Motor neuron (in vitro differentiated cells): ENCODE data around the gene ELMOD3. TPM values are rescaled to one million over a fixed set of nuclear protein-coding genes. Genes with fewer than 3 reads are reported as not detected.
"Not testable (repeated sequence)": the region's sequence is repeated elsewhere in the genome, so short reads cannot be mapped to it uniquely, and the experiment has no call there.

Source experiments
- ATAC-seq, 8 experiments: fragments of 200-7000 bp; cut with Tn5 transposase; replicated peaks in 6 of 8; 2 replicates each; pipeline ENCODE4 v1.8.0; 2021; ENCODE audit warnings: mild to moderate bottlenecking in 8 of 8, moderate library complexity in 8 of 8
- H3K27ac ChIP-seq, 2 donors: fragments of 250-450 bp; sonication (Bioruptor Pico); 2 replicates each; pipeline ENCODE4 v1.9.0; 2021; ENCODE audit warnings: antibody characterized with exemption in 2 of 2, mild to moderate bottlenecking in 2 of 2, moderate library complexity in 1 of 2
- H3K4me1 ChIP-seq, 2 donors: fragments of 250-450 bp; sonication (Bioruptor Pico); replicated peaks in 1 of 2; 2 replicates each; pipeline ENCODE4 v1.6.1; 2021; ENCODE audit warnings: antibody characterized with exemption in 2 of 2, mild to moderate bottlenecking in 2 of 2, moderate library complexity in 1 of 2
- H3K4me3 ChIP-seq, 5 donors: fragments of 250-450 bp; sonication (Bioruptor Pico); 2 replicates each; pipeline ENCODE4 v1.9.0; 2021; ENCODE audit warnings: antibody characterized with exemption in 5 of 5, mild to moderate bottlenecking in 5 of 5, moderate library complexity in 4 of 5
- WGBS, 10 experiments: fragments of 450-650 bp; shearing (Covaris generic); methylation state at CpG; one replicate each; pipeline ENCODE4 v1.0.0; 2022; 5-methylcytosine and 5-hydroxymethylcytosine counted together
- in situ Hi-C, 9 experiments: fragments of 400-800 bp; cut with MboI; loops; one replicate each; pipeline ENCODE4 v1.15.0; 2021; ENCODE audit warnings: low sequenced_read_pairs in 9 of 9, low pct_unique_long_range_greater_than_20kb in 2 of 9; ENCODE audit not compliant: unreplicated experiment in 9 of 9
- total RNA-seq, 8 experiments: library from RNA; unstranded; fragments of 300-600 nt; gene quantifications; 2 replicates each; pipeline versions ENCODE4 v1.2.3 to v1.2.4, GENCODE V29; 2022

The ELMOD3 gene
- total RNA-seq, 8 experiments from 2014 or later, result 15.4 to 21.1 (median 18.1) TPM

DNA sequence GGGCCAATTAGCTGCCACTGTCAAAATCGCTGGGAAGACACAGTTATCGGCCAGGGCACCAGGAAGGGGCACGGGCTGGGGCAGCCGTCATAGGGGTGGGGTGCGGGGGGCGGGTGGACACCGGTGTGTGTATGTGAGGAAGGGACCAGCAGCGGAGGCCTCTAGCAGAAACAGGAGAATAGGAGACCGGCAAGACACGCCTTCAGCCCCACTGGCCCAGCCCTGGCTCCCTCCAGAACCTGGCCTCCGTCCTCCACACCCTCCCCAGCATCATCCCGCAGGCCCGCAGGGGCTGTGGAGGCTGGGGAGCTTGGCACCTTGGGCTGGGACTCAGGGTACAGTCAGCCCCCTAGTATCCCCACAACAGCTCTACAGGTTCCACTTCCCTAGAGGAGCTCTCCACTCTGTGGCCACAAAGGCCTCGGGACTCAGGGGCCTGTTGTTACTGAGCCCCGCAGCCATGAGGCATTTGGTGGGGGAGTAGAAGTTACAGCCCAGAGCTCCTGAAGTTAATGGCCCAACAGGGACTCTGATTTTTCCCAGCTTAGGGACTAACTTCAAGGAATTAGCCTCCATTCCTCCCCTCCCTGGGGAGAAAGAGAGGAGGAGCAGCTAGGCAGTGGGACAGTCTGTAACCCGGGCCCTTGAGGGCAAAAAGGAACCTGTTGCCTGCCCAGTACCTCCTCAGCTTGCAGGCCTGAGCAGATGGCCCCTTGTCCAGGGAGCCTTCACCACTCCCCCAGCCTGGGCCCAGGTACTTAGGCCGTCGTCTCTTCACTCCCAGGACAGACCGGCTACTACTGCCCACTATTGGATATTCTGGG, 83.8 kb downstream of the ELMOD3 start:
- in situ Hi-C loops, result loop anchor here in 2 of 9 experiments (25.0 kb wide), 1 partner anchor 99 kb away; the partner anchor contains the start of gene MAT2A (in 2 of the 2)
- peak in 5 of 8 experiments; percentile 4 to 18 (median 9) for ATAC-seq
- Histone ChIP-seq H3K27ac (peak overlapping the region; percentile 77 to 81), H3K4me3 (peak overlapping the region in 1 of 5 donors; percentile 19), H3K4me1 (peaks cover 34% of the 10 kb centered on the region in 2 donors)
- 80 to 100% (median 93%) methylated on average over 1 to 4 of the region's 19 CpGs; no CpG with 5 or more reads in 6 of the 10 experiments for WGBS, 10 experiments

DNA sequence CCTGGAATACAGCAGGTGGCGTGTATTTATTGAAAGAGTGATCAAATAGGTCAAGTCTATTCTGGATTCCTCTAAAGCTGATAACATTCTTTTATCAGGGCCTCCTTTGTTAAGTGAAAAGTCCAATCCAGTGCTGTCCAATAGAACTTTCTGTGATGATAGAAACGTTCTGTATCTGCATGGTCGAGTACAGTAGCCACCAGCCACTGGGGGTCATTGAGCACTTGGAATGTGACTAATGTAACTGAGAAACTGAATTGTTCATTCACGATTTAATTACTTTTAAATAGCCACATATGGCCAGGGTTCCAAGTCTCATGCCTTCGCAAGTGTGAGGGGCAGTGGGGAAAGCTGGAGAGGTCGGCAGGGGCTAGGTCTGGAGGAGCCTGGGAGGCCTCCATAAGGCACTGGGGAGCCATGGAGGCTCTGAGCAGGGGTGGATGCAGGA, 84.5 kb downstream of the ELMOD3 start:
- no peak for ATAC-seq
- 73 to 97% (median 81%) methylated on average over 1 to 6 of the region's 6 CpGs; no CpG with 5 or more reads in 4 of the 10 experiments for WGBS, 10 experiments
- no peak overlapping the region for H3K4me3 ChIP-seq
- in situ Hi-C loops, result loop anchor here in 2 of 9 experiments (25.0 kb wide), 1 partner anchor 98 kb away; the partner anchor contains the start of gene MAT2A (in 2 of the 2)
- peaks cover 28% of the 10 kb centered on the region in 2 donors for H3K4me1 ChIP-seq
- H3K27ac ChIP-seq, result no peak overlapping the region

DNA sequence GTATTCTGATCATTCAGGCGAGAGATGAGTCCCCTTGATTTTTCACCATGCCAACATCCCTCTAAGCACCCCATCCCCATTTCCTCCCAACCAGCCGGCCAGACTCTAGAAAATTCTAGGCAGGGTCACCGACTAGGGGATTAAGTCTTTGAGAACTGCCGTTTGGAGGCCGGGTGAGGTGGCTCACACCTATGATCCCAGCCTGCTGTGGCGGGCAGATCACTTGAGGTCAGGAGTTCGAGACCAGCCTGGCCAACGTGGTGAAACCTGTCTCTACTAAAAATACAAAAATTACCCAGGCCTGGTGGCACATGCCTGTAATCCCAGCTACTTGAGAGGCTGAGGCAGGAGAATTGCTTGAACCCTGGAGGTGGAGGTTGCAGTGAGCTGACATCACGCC, 85.0 kb downstream of the ELMOD3 start:
- ATAC-seq, H3K4me3 ChIP-seq, H3K27ac ChIP-seq: not testable (repeated sequence)
- 92 to 100% (median 100%) methylated on average over 1 to 5 of the region's 9 CpGs; no CpG with 5 or more reads in 3 of the 10 experiments for WGBS, 10 experiments
- in situ Hi-C loops, result loop anchor here in 2 of 9 experiments (25.0 kb wide), 1 partner anchor 98 kb away; the partner anchor contains the start of gene MAT2A (in 2 of the 2)
- H3K4me1 ChIP-seq, result peaks cover 25 to 28% of the 10 kb centered on the region in 2 donors

- H3K27ac ChIP-seq, result no peak overlapping the region
- no peak for ATAC-seq
- WGBS, 10 experiments, result 50 to 100% (median 100%) methylated on average over 1 to 3 of the region's 7 CpGs; no CpG with 5 or more reads in 5 of the 10 experiments
Observed at GRCh38 chr2:85439986-85440385, 85.4 kb downstream of the ELMOD3 start.

DNA sequence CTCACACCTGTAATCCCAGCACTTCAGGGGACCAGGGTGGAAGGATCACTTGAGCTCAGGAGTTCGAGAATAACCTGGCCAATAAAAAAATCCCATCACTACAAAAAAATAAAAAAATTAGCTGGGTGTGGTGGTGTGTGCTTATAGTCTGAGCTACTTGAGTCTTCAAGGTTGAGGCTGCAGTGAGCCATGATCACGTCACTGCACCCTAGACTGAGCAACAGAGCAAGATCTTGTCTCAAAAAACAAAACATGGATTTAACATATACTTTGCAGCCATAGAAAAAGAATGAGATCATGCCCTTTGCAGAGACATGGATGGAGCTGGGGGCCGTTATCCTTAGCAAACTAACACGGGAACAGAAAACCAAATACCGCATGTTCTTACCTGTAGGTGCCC, 86.2 kb downstream of the ELMOD3 start:
- Histone ChIP-seq H3K4me3 (no peak overlapping the region), H3K27ac (no peak overlapping the region)
- WGBS, 10 experiments, result 79 to 100% (median 91%) methylated on average over 1 to 4 of the region's 5 CpGs

More at GRCh38 chr2:85439986-85440385, 85.4 kb downstream of the ELMOD3 start:
- peaks cover 25 to 28% of the 10 kb centered on the region in 2 donors for H3K4me1 ChIP-seq
- in situ Hi-C loops, result loop anchor here in 2 of 9 experiments (25.0 kb wide), 1 partner anchor 97 kb away; the partner anchor contains the start of gene MAT2A (in 2 of the 2)
- no peak overlapping the region for H3K4me3 ChIP-seq

More for the DNA sequence above, 86.2 kb downstream of the ELMOD3 start:
- ATAC-seq, result no peak
- in situ Hi-C loops, result loop anchor here in 2 of 9 experiments (25.0 kb wide), 1 partner anchor 97 kb away; the partner anchor contains the start of gene MAT2A (in 2 of the 2)
- peaks cover 28% of the 10 kb centered on the region in 2 donors for H3K4me1 ChIP-seq

Other genes with a start within 250 kb of the ELMOD3 start
- 10 to 100 TPM in 1 of 8 experiments, 1 to 10 TPM in 7; 1.4 to 10.1 (median 3.4) TPM for gene TCF7L1, start 221.4 kb upstream of the ELMOD3 start, total RNA-seq
- gene TGOLN2, start 26.8 kb upstream of the ELMOD3 start, total RNA-seq, result 10 to 100 TPM; 26.6 to 89.1 (median 50.9) TPM
- gene RETSAT, start 241 bp upstream of the ELMOD3 start, total RNA-seq, result 10 to 100 TPM in 7 of 8 experiments, 1 to 10 TPM in 1; 8.2 to 61.9 (median 19.1) TPM
- gene CAPG, start 55.6 kb downstream of the ELMOD3 start, total RNA-seq, result 10 to 100 TPM in 2 of 8 experiments, 1 to 10 TPM in 6; 3.7 to 54.7 (median 6.9) TPM
- gene SH2D6, start 63.9 kb downstream of the ELMOD3 start, total RNA-seq, result 1 to 10 TPM in 2 of 8 experiments, under 1 TPM in 6; 0.38 to 2.4 (median 0.67) TPM
- gene MAT2A, start 184.4 kb downstream of the ELMOD3 start, total RNA-seq, result 100 to 1,000 TPM in 7 of 8 experiments, 10 to 100 TPM in 1; 64.8 to 340 (median 147) TPM
- gene GGCX, start 206.7 kb downstream of the ELMOD3 start, total RNA-seq, result 10 to 100 TPM; 16.1 to 40.2 (median 26.6) TPM
- 10 to 100 TPM in 2 of 8 experiments, 1 to 10 TPM in 4, under 1 TPM in 2; 0.50 to 14.7 (median 2.0) TPM for gene VAMP8, start 222.8 kb downstream of the ELMOD3 start, total RNA-seq
- gene VAMP5, start 229.7 kb downstream of the ELMOD3 start, total RNA-seq, result 10 to 100 TPM in 3 of 8 experiments, 1 to 10 TPM in 1, under 1 TPM in 3, not detected in 1; 0.27 to 50.2 (median 4.1) TPM
- gene RNF181, start 241.0 kb downstream of the ELMOD3 start, total RNA-seq, result 100 to 1,000 TPM; 104 to 237 (median 191) TPM
- gene TMEM150A, start 247.9 kb downstream of the ELMOD3 start, total RNA-seq, result 10 to 100 TPM in 4 of 8 experiments, 1 to 10 TPM in 4; 3.6 to 19.8 (median 8.3) TPM